Pancreas (tissue), 10 donors: ENCODE data around the gene FAM110D. TPM values are rescaled to one million over a fixed set of nuclear protein-coding genes. Genes with fewer than 3 reads are reported as not detected.

Experiments
- ATAC-seq, 4 donors: fragments of 200-7000 bp; cut with Tn5 transposase; one replicate each; pipeline versions ENCODE4 v1.8.0 to v1.9.1; 2020; ENCODE audit warnings: mild to moderate bottlenecking in 4 of 4, moderate library complexity in 4 of 4
- DNase-seq, 6 donors: peaks; one replicate each; pipeline ENCODE4 v3.0.0-alpha.2; 2020
- FAIRE-seq: peaks from 2 replicates; lab custom pipeline; 2012; peaks lifted over from hg19 to GRCh38; lab: Jason Lieb, UNC
- H3K27ac ChIP-seq, 4 donors: fragments of 200-600 bp; sonication (generic); 1 replicate in 3 of 4; 2 replicates in 1 of 4; pipeline versions ENCODE4 v1.5.0 to v1.8.0; 2020
- H3K27me3 ChIP-seq, 4 donors: fragments of 200-600 bp; one replicate each; pipeline ENCODE4 v1.8.0; 2021
- H3K36me3 ChIP-seq, 3 donors: fragments of 200-600 bp; sonication (generic) in 1 of 3; one replicate each; pipeline versions ENCODE4 v1.5.0 to v1.8.0; 2020 to 2021
- H3K4me1 ChIP-seq, 3 donors: fragments of 200-600 bp; one replicate each; pipeline ENCODE4 v1.8.0; 2021
- H3K4me3 ChIP-seq, 4 donors: fragments of 200-600 bp; sonication (generic) in 2 of 4; one replicate each; pipeline versions ENCODE4 v1.5.0 to v1.8.0; 2020 to 2021
- H3K9me3 ChIP-seq, 4 donors: fragments of 200-600 bp; one replicate each; pipeline ENCODE4 v1.8.0; 2021
- WGBS, 2 donors: extraction: QIAGEN DNeasy Blood & Tissue Kit; methylation state at CpG; one replicate each; pipeline ENCODE4 v1.1.7; 2013; 5-methylcytosine and 5-hydroxymethylcytosine counted together
- intact Hi-C, 3 donors: fragments of 100-400 bp; cut with DNase I; formaldehyde crosslinking; loops; one replicate each; pipeline versions ENCODE4 v1.11.1 to v1.14.2; 2022
- polyA plus RNA-seq, 2 donors: library from polyadenylated mRNA; stranded (reverse); fragments of 200-250 nt; gene quantifications; one replicate each; pipeline ENCODE4 v1.2.3, GENCODE V29; 2013
- total RNA-seq, 6 donors: library from RNA; stranded (reverse); fragmentation: NEBNext Ultra II Directional in 4 of 6; extraction: Animal tissue kit (Norgen Biotek cat#: 25700) in 4 of 6; gene quantifications; one replicate each; pipeline versions ENCODE4 v1.2.1 to v1.2.4, GENCODE V29; 2021 to 2023
- TF ChIP-seq, protein P1 (sequence below), 4 donors: fragments of 200-600 bp; sonication (generic) in 3 of 4; IDR thresholded peaks; one replicate each; pipeline versions ENCODE4 v1.5.0 to v1.8.0; 2021; ENCODE audit warnings: antibody characterized with exemption in 4 of 4
- donor health status: healthy with polysubstance abuse.
- donor health status: DM: no; HTN: no; CAD: no; lungs with moderate emphysema.
- donor health status: DM: no; HTN: no; CAD: no.
- donor health status: control.
- donor health status: control.
- donor health status: Bipolar disorder and iron deficiency.
- donor health status: DM: yes; HTN: yes; CAD: no.
- donor health status: DM: no; HTN: no; CAD: no.
- donor health status: DM: no; HTN: no; CAD: no.
- donor health status: DM: yes; HTN: yes; CAD: no.

FAM110D gene
- total and polyA plus RNA-seq, 8 donors = 0.79 to 3.5 (median 1.1) TPM

GRCh38 chr1:26203642-26204318 lies 44.9 kb downstream of the FAM110D start:
- no peaks in the 10 kb centered on the region for H3K4me1 ChIP-seq
- H3K36me3 ChIP-seq = no peaks in the 10 kb centered on the region
- 58 to 62% methylated on average over 9 of the region's 9 CpGs for WGBS, 2 donors
- H3K27ac ChIP-seq = no peak overlapping the region
- H3K9me3 ChIP-seq = no peaks in the 10 kb centered on the region
- intact Hi-C loops = no loop called here
- DNase-seq = no peak
- no peaks in the 10 kb centered on the region for H3K27me3 ChIP-seq
- ATAC-seq = no peak
- FAIRE-seq = no peak
- H3K4me3 ChIP-seq = no peak overlapping the region
- TF ChIP-seq, protein P1, sequence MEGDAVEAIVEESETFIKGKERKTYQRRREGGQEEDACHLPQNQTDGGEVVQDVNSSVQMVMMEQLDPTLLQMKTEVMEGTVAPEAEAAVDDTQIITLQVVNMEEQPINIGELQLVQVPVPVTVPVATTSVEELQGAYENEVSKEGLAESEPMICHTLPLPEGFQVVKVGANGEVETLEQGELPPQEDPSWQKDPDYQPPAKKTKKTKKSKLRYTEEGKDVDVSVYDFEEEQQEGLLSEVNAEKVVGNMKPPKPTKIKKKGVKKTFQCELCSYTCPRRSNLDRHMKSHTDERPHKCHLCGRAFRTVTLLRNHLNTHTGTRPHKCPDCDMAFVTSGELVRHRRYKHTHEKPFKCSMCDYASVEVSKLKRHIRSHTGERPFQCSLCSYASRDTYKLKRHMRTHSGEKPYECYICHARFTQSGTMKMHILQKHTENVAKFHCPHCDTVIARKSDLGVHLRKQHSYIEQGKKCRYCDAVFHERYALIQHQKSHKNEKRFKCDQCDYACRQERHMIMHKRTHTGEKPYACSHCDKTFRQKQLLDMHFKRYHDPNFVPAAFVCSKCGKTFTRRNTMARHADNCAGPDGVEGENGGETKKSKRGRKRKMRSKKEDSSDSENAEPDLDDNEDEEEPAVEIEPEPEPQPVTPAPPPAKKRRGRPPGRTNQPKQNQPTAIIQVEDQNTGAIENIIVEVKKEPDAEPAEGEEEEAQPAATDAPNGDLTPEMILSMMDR (IDR thresholded peaks at IDR 0.05) = no peak

DNA sequence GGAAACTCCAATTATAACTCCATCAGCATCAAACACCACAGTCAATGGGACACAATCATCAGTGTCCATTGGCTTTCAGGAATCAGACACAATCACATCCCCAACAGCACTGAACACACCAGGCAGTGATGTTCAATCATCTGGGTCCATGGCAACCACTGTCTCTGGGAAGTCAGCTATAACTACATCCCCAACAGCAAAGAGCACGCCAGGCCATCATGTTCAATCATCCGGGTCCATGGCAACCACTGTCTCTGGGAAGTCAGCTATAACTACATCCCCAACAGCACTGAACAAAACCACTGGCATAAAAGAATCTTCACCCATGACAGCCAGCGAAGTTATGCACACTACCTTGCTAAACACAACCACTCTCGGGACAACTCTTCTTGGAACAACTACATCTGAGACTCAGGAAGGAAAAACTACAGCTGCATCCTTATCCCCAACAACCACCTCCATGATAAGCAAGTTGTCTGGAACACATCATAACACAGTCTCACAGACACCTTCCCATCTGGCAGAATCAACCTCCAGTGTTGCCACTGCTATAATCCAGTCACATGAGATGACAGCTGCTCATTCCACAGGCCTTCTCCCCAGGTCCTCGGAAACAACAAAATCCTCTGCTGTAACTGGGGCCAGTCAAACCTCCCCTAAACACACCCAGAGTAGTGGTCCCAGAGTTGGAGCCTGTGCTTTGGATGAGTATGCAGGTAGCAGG lies 51.4 kb downstream of the FAM110D start:
- TF ChIP-seq, protein P1 (IDR thresholded peaks at IDR 0.05) = no peak
- Histone ChIP-seq H3K36me3 (no peaks in the 10 kb centered on the region), H3K4me1 (no peaks in the 10 kb centered on the region), H3K4me3 (no peak overlapping the region), H3K9me3 (no peaks in the 10 kb centered on the region), H3K27me3 (no peaks in the 10 kb centered on the region), H3K27ac (no peak overlapping the region)
- FAIRE-seq = no peak
- 75 to 87% methylated on average over 5 of the region's 5 CpGs for whole genome bisulfite sequencing, 2 donors
- intact Hi-C loops = no loop called here
- peak in 1 of 4 donors; percentile 14 for ATAC-seq
- DNase-seq = no peak

DNA sequence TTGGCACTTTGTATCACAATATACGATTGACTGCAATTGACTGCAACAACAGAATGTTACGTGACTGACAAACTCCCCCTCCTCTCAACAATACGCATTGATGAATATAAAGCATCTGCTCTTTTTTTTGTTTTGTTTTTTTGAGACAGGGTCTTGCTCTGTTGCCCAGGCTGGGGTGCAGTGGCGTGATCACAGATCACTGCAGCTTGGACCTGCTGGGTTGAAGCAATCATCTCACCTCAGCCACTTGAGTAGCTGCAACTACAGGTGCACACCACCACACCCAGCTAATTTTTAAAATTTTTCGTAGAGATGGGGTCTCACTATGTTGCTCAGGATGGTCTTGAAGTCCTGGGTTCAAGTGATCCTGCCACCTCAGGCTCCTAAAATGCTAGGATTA lies 53.8 kb downstream of the FAM110D start:
- Histone ChIP-seq H3K27me3 (no peaks in the 10 kb centered on the region), H3K4me1 (no peaks in the 10 kb centered on the region), H3K27ac (no peak overlapping the region), H3K9me3 (no peaks in the 10 kb centered on the region), H3K4me3 (no peak overlapping the region), H3K36me3 (no peaks in the 10 kb centered on the region)
- TF ChIP-seq, protein P1 (IDR thresholded peaks at IDR 0.05) = no peak
- FAIRE-seq = no peak
- no peak for DNase-seq
- intact Hi-C loops = no loop called here
- no peak for ATAC-seq
- WGBS, 2 donors = 76 to 81% methylated on average over 5 of the region's 5 CpGs

DNA sequence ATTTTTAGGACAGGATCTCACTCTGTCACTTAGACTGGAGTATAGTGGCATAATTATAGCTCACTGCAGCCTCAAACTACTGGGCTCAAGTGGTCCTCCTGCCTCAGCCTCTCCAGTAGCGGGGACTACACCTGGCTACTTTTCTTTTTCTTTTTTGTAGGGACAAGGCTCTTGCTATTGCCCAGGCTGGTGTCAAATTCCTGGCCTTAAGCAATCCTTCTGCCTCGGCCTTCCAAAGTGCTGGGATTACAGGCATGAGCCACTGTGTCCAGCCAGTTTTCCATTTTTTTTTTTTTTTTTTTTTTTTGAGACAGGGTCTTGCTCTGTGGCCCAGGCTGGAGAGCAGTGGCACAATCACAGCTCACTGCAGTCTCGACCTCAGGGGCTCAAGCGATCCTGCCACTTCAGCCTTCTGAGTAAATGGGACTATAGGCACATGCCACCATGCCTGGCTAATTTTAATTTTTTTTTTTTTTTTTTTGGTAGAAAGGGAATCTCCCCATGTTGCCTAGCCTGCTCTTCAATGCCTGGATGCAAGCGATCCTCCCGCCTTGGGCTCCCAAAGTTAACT lies 54.5 kb downstream of the FAM110D start:
- ATAC-seq = no peak
- TF ChIP-seq, protein P1 (IDR thresholded peaks at IDR 0.05) = no peak
- FAIRE-seq = no peak
- DNase-seq = peak in 1 of 6 donors; percentile 11
- H3K36me3 ChIP-seq = no peaks in the 10 kb centered on the region
- intact Hi-C loops = no loop called here
- no peak overlapping the region for H3K27ac ChIP-seq
- H3K27me3 ChIP-seq = no peaks in the 10 kb centered on the region
- no peaks in the 10 kb centered on the region for H3K4me1 ChIP-seq
- 82 to 89% methylated on average over 6 of the region's 6 CpGs for WGBS, 2 donors
- H3K9me3 ChIP-seq = no peaks in the 10 kb centered on the region
- H3K4me3 ChIP-seq = no peak overlapping the region

Other genes starting within 250 kb of the FAM110D start
- 10 to 100 TPM; 11.0 to 19.0 (median 13.7) TPM for gene PAFAH2, start 161.0 kb upstream of the FAM110D start, total RNA-seq
- 10 to 100 TPM; 16.2 to 20.9 TPM for gene PAFAH2, start 161.0 kb upstream of the FAM110D start, polyA plus RNA-seq
- gene EXTL1, start 137.3 kb upstream of the FAM110D start, total RNA-seq = under 1 TPM; 0.04 to 0.25 (median 0.13) TPM
- under 1 TPM; 0.21 to 0.34 TPM for gene EXTL1, start 137.3 kb upstream of the FAM110D start, polyA plus RNA-seq
- 100 to 1,000 TPM in 1 of 6 donors, 10 to 100 TPM in 5; 27.0 to 142 (median 56.4) TPM for gene SLC30A2, start 113.0 kb upstream of the FAM110D start, total RNA-seq
- 10 to 100 TPM; 24.1 to 42.4 TPM for gene SLC30A2, start 113.0 kb upstream of the FAM110D start, polyA plus RNA-seq
- gene TRIM63, start 91.4 kb upstream of the FAM110D start, total RNA-seq = under 1 TPM in 4 of 6 donors, not detected in 2; 0.09 to 0.35 (median 0.33) TPM
- gene TRIM63, start 91.4 kb upstream of the FAM110D start, polyA plus RNA-seq = under 1 TPM; 0.15 to 0.52 TPM
- gene PDIK1L, start 47.3 kb upstream of the FAM110D start, total RNA-seq = 10 to 100 TPM in 1 of 6 donors, 1 to 10 TPM in 5; 5.9 to 12.1 (median 6.6) TPM
- gene PDIK1L, start 47.3 kb upstream of the FAM110D start, polyA plus RNA-seq = 1 to 10 TPM; 1.7 to 3.6 TPM
- not detected for gene C1orf232, start 9.9 kb downstream of the FAM110D start, total RNA-seq
- gene C1orf232, start 9.9 kb downstream of the FAM110D start, polyA plus RNA-seq = not detected
- gene ZNF593, start 10.8 kb downstream of the FAM110D start, total RNA-seq = 10 to 100 TPM; 18.4 to 36.7 (median 22.1) TPM
- 10 to 100 TPM; 69.9 to 80.7 TPM for gene ZNF593, start 10.8 kb downstream of the FAM110D start, polyA plus RNA-seq
- gene ZNF593OS, start 12.8 kb downstream of the FAM110D start, total RNA-seq = not detected
- under 1 TPM; 0.35 to 0.68 TPM for gene ZNF593OS, start 12.8 kb downstream of the FAM110D start, polyA plus RNA-seq
- gene CNKSR1, start 18.4 kb downstream of the FAM110D start, total RNA-seq = 10 to 100 TPM; 11.3 to 20.8 (median 14.9) TPM
- gene CNKSR1, start 18.4 kb downstream of the FAM110D start, polyA plus RNA-seq = 10 to 100 TPM; 46.8 to 48.5 TPM
- not detected for gene CATSPER4, start 31.5 kb downstream of the FAM110D start, total RNA-seq
- gene CATSPER4, start 31.5 kb downstream of the FAM110D start, polyA plus RNA-seq = under 1 TPM in 1 of 2 donors, not detected in 1; 0.09 TPM
- gene CEP85, start 75.1 kb downstream of the FAM110D start, total RNA-seq = 1 to 10 TPM; 2.7 to 6.6 (median 3.7) TPM
- 1 to 10 TPM; 2.9 to 5.6 TPM for gene CEP85, start 75.1 kb downstream of the FAM110D start, polyA plus RNA-seq
- 10 to 100 TPM; 29.1 to 84.2 (median 48.8) TPM for gene SH3BGRL3, start 121.0 kb downstream of the FAM110D start, total RNA-seq
- 100 to 1,000 TPM in 1 of 2 donors, 10 to 100 TPM in 1; 61.0 to 109 TPM for gene SH3BGRL3, start 121.0 kb downstream of the FAM110D start, polyA plus RNA-seq
- 10 to 100 TPM in 4 of 6 donors, 1 to 10 TPM in 2; 8.7 to 15.9 (median 11.5) TPM for gene UBXN11, start 147.6 kb downstream of the FAM110D start, total RNA-seq
- 10 to 100 TPM; 44.0 to 61.6 TPM for gene UBXN11, start 147.6 kb downstream of the FAM110D start, polyA plus RNA-seq
- 10 to 100 TPM in 1 of 6 donors, 1 to 10 TPM in 4, under 1 TPM in 1; 0.98 to 13.0 (median 2.5) TPM for gene CD52, start 158.9 kb downstream of the FAM110D start, total RNA-seq
- gene CD52, start 158.9 kb downstream of the FAM110D start, polyA plus RNA-seq = 1 to 10 TPM; 4.0 to 4.3 TPM
- gene CRYBG2, start 195.1 kb downstream of the FAM110D start, total RNA-seq = 1 to 10 TPM in 1 of 6 donors, under 1 TPM in 5; 0.12 to 1.3 (median 0.38) TPM
- 1 to 10 TPM in 1 of 2 donors, under 1 TPM in 1; 0.73 to 2.0 TPM for gene CRYBG2, start 195.1 kb downstream of the FAM110D start, polyA plus RNA-seq
- under 1 TPM in 3 of 6 donors, not detected in 3; 0.12 to 0.47 (median 0.14) TPM for gene ZNF683, start 213.7 kb downstream of the FAM110D start, total RNA-seq
- gene ZNF683, start 213.7 kb downstream of the FAM110D start, polyA plus RNA-seq = under 1 TPM in 1 of 2 donors, not detected in 1; 0.40 TPM